ENCODE results near the gene WFDC2. TPM values are rescaled to one million over a fixed set of nuclear protein-coding genes. Genes with fewer than 3 reads are reported as not detected.

The WFDC2 gene
- total and polyA plus RNA-seq, 10 of the 15 experiments (the other 5 are each of a cell fraction or from before 2014, with no cell fraction given) = 0.13 TPM; not detected in 9

- TF ChIP-seq SP1 (IDR thresholded peaks at IDR 0.05; ENCODE audit: low read depth, low read length) (no peak), ZNF274 (IDR thresholded peaks at IDR 0.05; ENCODE audit: insufficient read depth, insufficient read length) (no peak), REST (IDR thresholded peaks at IDR 0.05; ENCODE audit: low read depth, low read length) (no peak), ZBTB4 (CRISPR knock-in tag; IDR thresholded peaks at IDR 0.05) (no peak), EZH2 (IDR thresholded peaks at IDR 0.05; ENCODE audit: borderline replicate concordance, control insufficient read depth, low read depth, low read length) (no peak), PKNOX1 (IDR thresholded peaks at IDR 0.05) (peak; percentile 60; the same call in 1 of the 2 replicates), KDM1A (IDR thresholded peaks at IDR 0.05; ENCODE audit: borderline replicate concordance) (no peak), USF2 (IDR thresholded peaks at IDR 0.05; ENCODE audit: borderline replicate concordance, low read depth, low read length) (no peak), ZNF207 (IDR thresholded peaks at IDR 0.05; ENCODE audit: borderline replicate concordance) (no peak), HDGF (IDR thresholded peaks at IDR 0.05) (no peak), GABPA (IDR thresholded peaks at IDR 0.05; ENCODE audit: low read depth) (peak; percentile 66; the same call in 1 of the 2 replicates), PAX5 (IDR thresholded peaks at IDR 0.05; ENCODE audit: borderline replicate concordance, low read depth, low read length) (0 out of 2 replicates have a peak, but pooled peaks have one; percentile 48), MTA2 (IDR thresholded peaks at IDR 0.05; ENCODE audit: low read depth) (peak; percentile 30; the same call in 1 of the 2 replicates), HDAC2 (IDR thresholded peaks at IDR 0.05) (no peak), EED (IDR thresholded peaks at IDR 0.05; ENCODE audit: low read depth) (peak; percentile 51), TCF3 (IDR thresholded peaks at IDR 0.05; ENCODE audit: borderline replicate concordance, insufficient read depth, low read depth, low read length) (peak; percentile 71; the same call in 1 of the 2 replicates), NBN (IDR thresholded peaks at IDR 0.05) (no peak), MEF2B (IDR thresholded peaks at IDR 0.05; ENCODE audit: partially characterized antibody, poor library complexity, severe bottlenecking) (peak; percentile 19), HCFC1 (IDR thresholded peaks at IDR 0.05; ENCODE audit: low read length) (no peak), TARDBP (IDR thresholded peaks at IDR 0.05; ENCODE audit: borderline replicate concordance) (no peak), WRNIP1 (IDR thresholded peaks at IDR 0.05; ENCODE audit: borderline replicate concordance, low read depth, low read length) (no peak), JUND (IDR thresholded peaks at IDR 0.05; ENCODE audit: low read depth, low read length) (no peak; the same call in 1 of the 2 replicates), NFIC (IDR thresholded peaks at IDR 0.05; ENCODE audit: low read depth, low read length) (0 out of 2 replicates have a peak, but pooled peaks have one; percentile 45)
These were observed 37.3 kb upstream of the WFDC2 start (continued) for GRCh38 chr20:45432294-45432693.
